Measurements from ENCODE around the gene ADRB1.

The ADRB1 gene

DNA sequence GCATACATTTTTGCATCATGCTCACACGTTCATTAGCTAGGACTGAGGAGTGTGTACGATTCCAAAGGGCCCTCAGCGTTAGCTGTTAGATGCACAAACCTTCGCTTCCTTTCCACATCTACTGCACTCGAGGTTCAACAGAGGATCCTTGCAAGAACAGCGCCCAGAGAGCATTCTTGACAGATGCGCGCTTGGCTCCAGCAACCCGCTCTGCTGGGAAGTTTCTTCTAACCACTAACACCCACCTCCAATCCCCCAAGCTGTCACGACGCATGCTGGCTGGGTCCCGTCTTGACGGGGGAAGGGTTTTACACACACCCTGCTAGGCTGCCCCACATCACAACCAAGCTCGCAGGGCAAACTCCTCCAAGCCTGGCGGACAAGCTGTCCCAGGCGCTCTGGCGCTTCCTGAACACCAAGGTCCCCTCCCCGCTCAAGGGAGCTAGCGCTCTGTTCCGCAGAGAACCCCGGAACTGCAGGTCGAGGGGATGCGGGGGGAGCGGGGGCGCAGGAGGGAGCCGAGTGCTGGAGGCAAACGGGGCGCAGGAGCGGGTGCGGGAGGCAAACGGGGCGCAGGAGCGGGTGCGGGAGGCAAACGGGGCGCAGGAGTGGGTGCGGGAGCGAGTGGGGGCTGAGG, 653 bp upstream of the ADRB1 start:
- H3K4me3 ChIP-seq (ENCODE audit: low read length) = peak overlapping the region; percentile 41
- TF ChIP-seq, protein P1, sequence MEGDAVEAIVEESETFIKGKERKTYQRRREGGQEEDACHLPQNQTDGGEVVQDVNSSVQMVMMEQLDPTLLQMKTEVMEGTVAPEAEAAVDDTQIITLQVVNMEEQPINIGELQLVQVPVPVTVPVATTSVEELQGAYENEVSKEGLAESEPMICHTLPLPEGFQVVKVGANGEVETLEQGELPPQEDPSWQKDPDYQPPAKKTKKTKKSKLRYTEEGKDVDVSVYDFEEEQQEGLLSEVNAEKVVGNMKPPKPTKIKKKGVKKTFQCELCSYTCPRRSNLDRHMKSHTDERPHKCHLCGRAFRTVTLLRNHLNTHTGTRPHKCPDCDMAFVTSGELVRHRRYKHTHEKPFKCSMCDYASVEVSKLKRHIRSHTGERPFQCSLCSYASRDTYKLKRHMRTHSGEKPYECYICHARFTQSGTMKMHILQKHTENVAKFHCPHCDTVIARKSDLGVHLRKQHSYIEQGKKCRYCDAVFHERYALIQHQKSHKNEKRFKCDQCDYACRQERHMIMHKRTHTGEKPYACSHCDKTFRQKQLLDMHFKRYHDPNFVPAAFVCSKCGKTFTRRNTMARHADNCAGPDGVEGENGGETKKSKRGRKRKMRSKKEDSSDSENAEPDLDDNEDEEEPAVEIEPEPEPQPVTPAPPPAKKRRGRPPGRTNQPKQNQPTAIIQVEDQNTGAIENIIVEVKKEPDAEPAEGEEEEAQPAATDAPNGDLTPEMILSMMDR (IDR thresholded peaks at IDR 0.05; ENCODE audit: insufficient read depth, low read depth, low read length, missing control alignments) = no peak
- DNase-seq (ENCODE audit: low read depth) = peak; percentile 42

DNA sequence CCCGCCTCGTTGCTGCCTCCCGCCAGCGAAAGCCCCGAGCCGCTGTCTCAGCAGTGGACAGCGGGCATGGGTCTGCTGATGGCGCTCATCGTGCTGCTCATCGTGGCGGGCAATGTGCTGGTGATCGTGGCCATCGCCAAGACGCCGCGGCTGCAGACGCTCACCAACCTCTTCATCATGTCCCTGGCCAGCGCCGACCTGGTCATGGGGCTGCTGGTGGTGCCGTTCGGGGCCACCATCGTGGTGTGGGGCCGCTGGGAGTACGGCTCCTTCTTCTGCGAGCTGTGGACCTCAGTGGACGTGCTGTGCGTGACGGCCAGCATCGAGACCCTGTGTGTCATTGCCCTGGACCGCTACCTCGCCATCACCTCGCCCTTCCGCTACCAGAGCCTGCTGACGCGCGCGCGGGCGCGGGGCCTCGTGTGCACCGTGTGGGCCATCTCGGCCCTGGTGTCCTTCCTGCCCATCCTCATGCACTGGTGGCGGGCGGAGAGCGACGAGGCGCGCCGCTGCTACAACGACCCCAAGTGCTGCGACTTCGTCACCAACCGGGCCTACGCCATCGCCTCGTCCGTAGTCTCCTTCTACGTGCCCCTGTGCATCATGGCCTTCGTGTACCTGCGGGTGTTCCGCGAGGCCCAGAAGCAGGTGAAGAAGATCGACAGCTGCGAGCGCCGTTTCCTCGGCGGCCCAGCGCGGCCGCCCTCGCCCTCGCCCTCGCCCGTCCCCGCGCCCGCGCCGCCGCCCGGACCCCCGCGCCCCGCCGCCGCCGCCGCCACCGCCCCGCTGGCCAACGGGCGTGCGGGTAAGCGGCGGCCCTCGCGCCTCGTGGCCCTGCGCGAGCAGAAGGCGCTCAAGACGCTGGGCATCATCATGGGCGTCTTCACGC, 825 bp downstream of the ADRB1 start:
- DNase-seq (ENCODE audit: low read depth) = no peak
- no peak overlapping the region for H3K4me3 ChIP-seq (ENCODE audit: low read length)
- TF ChIP-seq, protein P1 (IDR thresholded peaks at IDR 0.05; ENCODE audit: insufficient read depth, low read depth, low read length, missing control alignments) = no peak

DNA sequence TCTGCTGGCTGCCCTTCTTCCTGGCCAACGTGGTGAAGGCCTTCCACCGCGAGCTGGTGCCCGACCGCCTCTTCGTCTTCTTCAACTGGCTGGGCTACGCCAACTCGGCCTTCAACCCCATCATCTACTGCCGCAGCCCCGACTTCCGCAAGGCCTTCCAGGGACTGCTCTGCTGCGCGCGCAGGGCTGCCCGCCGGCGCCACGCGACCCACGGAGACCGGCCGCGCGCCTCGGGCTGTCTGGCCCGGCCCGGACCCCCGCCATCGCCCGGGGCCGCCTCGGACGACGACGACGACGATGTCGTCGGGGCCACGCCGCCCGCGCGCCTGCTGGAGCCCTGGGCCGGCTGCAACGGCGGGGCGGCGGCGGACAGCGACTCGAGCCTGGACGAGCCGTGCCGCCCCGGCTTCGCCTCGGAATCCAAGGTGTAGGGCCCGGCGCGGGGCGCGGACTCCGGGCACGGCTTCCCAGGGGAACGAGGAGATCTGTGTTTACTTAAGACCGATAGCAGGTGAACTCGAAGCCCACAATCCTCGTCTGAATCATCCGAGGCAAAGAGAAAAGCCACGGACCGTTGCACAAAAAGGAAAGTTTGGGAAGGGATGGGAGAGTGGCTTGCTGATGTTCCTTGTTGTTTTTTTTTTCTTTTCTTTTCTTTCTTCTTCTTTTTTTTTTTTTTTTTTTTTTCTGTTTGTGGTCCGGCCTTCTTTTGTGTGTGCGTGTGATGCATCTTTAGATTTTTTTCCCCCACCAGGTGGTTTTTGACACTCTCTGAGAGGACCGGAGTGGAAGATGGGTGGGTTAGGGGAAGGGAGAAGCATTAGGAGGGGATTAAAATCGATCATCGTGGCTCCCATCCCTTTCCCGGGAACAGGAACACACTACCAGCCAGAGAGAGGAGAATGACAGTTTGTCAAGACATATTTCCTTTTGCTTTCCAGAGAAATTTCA, 1.7 kb downstream of the ADRB1 start:
- H3K4me3 ChIP-seq (ENCODE audit: low read length) = no peak overlapping the region
- TF ChIP-seq, protein P1 (IDR thresholded peaks at IDR 0.05; ENCODE audit: insufficient read depth, low read depth, low read length, missing control alignments) = no peak
- DNase-seq (ENCODE audit: low read depth) = peak; percentile 36

DNA sequence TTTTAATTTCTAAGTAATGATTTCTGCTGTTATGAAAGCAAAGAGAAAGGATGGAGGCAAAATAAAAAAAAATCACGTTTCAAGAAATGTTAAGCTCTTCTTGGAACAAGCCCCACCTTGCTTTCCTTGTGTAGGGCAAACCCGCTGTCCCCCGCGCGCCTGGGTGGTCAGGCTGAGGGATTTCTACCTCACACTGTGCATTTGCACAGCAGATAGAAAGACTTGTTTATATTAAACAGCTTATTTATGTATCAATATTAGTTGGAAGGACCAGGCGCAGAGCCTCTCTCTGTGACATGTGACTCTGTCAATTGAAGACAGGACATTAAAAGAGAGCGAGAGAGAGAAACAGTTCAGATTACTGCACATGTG, 2.4 kb downstream of the ADRB1 start:
- no peak for DNase-seq (ENCODE audit: low read depth)
- TF ChIP-seq, protein P1 (IDR thresholded peaks at IDR 0.05; ENCODE audit: insufficient read depth, low read depth, low read length, missing control alignments) = no peak
- no peak overlapping the region for H3K4me3 ChIP-seq (ENCODE audit: low read length)

DNA sequence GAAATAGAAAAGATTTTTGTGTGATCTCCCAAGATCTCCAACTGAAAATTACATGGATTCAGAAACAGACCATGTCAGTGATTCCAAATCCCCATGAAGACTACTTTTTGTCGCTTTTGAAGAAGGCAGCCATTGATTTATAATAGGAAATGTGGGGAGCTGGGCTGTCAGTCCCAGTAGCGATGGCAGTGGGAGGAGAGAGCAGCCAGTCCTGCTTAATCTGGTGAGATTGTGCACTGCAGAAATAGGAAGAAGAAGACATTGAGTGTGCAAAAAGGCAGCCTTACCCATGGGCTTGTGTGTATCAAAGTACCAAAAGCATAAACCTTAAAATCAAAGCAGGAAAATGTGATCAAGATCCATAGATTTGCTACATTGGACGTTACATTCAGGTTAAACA, 4.8 kb downstream of the ADRB1 start:
- no peak for DNase-seq (ENCODE audit: low read depth)
- no peak overlapping the region for H3K4me3 ChIP-seq (ENCODE audit: low read length)
- TF ChIP-seq, protein P1 (IDR thresholded peaks at IDR 0.05; ENCODE audit: insufficient read depth, low read depth, low read length, missing control alignments) = no peak

DNA sequence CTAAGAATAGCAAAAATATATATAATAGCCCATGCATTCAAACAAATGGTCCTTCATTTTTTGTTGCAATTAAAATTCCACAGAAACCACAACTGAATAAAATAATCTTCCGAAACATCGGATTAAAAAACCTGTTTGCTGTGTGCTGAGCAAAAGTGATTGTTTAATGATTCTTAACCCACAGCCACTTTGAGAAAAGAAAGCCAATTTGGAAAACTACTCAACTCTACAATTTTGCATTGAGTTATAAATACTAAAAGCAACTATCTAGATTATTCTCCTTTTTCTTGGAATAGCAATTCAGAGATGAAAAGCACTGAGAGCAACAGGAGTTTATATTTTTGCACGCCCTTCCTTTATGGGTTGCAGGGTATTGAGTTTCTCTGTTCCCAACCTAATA, 8.0 kb downstream of the ADRB1 start:
- H3K4me3 ChIP-seq (ENCODE audit: low read length) = no peak overlapping the region
- no peak for DNase-seq (ENCODE audit: low read depth)
- TF ChIP-seq, protein P1 (IDR thresholded peaks at IDR 0.05; ENCODE audit: insufficient read depth, low read depth, low read length, missing control alignments) = no peak
